Fibroblast of peridontal ligament (primary cell): ENCODE measurements around the gene OR6C4.
"Not testable (repeated sequence)": the region's sequence is repeated elsewhere in the genome, so short reads cannot be mapped to it uniquely, and the experiment has no call there.

Source experiments
- DNase-seq: peaks from one replicate; pipeline ENCODE4 v3.0.0-alpha.2; 2010; ENCODE audit errors: extremely low read depth

OR6C4 gene

GRCh38 chr12:55549302-55549701 is at the start of gene OR6C4:
TSS of gene OR6C4 (plus strand) at chr12:55549602. CDS start at chr12:55551227, 1,625 bp downstream.
- no peak for DNase-seq

GRCh38 chr12:55499810-55500252 is 49.6 kb upstream of the OR6C4 start:
- no peak for DNase-seq

GRCh38 chr12:55501601-55502000 is 47.8 kb upstream of the OR6C4 start:
- no peak for DNase-seq

DNA sequence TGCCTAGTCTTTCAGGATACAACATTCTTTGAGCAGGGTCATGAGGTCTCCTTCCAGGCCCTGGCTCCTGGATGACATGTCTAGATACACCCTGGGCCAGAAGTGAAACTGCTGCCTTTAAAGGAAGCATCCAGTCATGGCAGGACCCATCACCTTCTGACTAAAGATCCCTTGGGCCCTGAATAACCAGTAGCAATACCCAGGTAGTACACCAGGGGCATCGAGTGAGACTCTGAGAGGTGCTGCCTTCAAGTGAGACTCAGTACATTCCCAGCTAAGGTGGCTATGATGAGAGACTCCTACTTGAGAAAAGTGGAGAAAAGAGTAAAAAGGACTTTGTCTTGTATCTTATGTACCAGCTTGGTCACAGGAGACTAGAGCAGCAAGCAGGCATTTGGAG is 33.7 kb upstream of the OR6C4 start:
- DNase-seq: no peak

- no peak for DNase-seq
Measured at GRCh38 chr12:55516391-55516790, 33.0 kb upstream of the OR6C4 start.

- not testable (repeated sequence) for DNase-seq
Measured at GRCh38 chr12:55548235-55548634, 1.2 kb upstream of the OR6C4 start.

- DNase-seq: no peak
Measured at GRCh38 chr12:55548756-55549155, 646 bp upstream of the OR6C4 start.

DNA sequence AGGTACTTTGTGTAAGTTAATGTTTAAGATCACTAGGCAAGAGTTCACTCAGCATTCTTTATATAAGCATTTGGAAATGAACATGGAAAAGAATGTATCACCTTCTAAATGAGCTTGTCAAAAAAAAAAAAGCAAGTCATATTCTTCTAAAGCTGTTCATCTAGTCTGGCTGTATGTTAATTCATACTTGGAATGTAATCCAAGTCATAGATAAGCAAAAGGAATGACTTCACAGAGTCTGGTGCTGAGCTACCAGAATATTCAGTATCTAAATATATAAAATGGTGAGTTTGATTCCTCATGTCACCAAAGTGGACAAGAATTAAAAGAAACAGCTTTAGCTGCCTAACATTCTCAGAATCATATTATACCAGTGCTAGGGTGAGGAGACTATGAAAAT is 4.9 kb downstream of the OR6C4 start:
- DNase-seq: no peak

GRCh38 chr12:55570060-55570459 is 20.7 kb downstream of the OR6C4 start:
- DNase-seq: not testable (repeated sequence)

- DNase-seq: not testable (repeated sequence)
Measured at GRCh38 chr12:55570689-55571088, 21.3 kb downstream of the OR6C4 start.

GRCh38 chr12:55572168-55572567 is 22.8 kb downstream of the OR6C4 start, which contains the start of gene OR2AP1:
TSS of gene OR2AP1 (plus strand) at chr12:55572468. CDS start at chr12:55574415, 1,947 bp downstream.
- no peak for DNase-seq

DNA sequence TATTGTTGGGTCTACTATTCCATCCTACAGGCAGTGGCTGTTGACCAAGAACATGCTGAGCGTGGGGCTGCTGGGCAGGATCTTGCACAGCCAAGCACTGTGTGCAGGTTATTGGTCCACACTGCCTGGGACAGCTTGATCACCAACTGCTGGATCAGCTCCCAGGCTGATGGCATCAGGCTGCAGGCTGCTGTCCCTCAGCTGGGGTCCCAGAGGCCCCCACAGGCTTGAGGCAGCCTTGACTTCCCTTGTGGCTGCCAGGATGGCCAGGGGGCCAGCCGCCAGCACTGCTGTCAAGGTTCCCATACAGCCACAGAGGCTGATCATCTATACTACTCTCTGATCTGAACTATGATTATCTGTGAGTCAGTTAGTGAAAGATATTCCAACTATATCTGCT is 32.7 kb downstream of the OR6C4 start:
- DNase-seq: no peak

GRCh38 chr12:55585817-55586216 is 36.4 kb downstream of the OR6C4 start:
- no peak for DNase-seq

- not testable (repeated sequence) for DNase-seq
Measured at GRCh38 chr12:55590152-55590551, 40.8 kb downstream of the OR6C4 start.
